ENCODE data around the gene PMM2.
"Not testable (repeated sequence)": the region's sequence is repeated elsewhere in the genome, so short reads cannot be mapped to it uniquely, and the experiment has no call there.

Gene PMM2

GRCh38 chr16:8869212-8869987, 71.8 kb downstream of the PMM2 start:
- FAIRE-seq = no peak

GRCh38 chr16:8869988-8870241, 72.3 kb downstream of the PMM2 start:
- not testable (repeated sequence) for FAIRE-seq

GRCh38 chr16:8872071-8872470, 74.4 kb downstream of the PMM2 start:
- FAIRE-seq = no peak

GRCh38 chr16:8872967-8873865, 75.6 kb downstream of the PMM2 start:
- FAIRE-seq = no peak

- not testable (repeated sequence) for FAIRE-seq
Measured at GRCh38 chr16:8873866-8874195, 76.2 kb downstream of the PMM2 start.

GRCh38 chr16:8874388-8874787, 76.7 kb downstream of the PMM2 start:
- FAIRE-seq = no peak

- not testable (repeated sequence) for FAIRE-seq
Measured at GRCh38 chr16:8875317-8875716, 77.7 kb downstream of the PMM2 start.

DNA sequence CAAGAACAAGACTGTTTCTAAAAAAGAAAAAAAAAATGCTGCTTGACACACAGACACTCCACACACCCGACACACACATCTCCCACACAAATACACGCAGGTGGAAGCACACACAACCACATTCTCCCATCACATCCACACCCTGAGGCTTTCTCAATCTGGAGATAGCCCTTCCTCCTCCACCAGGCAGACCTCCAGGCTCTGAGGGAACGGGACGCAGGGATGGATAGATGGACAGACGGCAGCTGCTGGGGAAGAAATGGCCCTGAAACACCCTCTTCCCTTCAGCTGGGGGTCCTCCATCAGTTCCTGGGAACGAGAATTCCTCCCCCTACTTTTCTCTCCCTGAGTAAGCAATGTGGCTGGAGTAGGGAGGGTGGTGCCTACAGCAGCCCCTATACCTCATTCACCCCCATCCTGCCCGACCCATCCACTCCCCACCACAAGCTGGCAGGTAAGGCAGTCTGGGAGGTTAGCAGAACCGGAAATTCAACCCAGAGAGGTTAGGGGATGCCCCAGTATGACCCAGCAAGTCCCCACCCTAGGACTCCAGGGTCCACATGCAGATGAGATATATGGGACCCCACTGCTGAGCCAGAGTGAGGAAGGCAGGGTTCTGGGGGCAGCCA, 80.4 kb downstream of the PMM2 start:
- no peak for FAIRE-seq

- FAIRE-seq = no peak
Measured at GRCh38 chr16:8878523-8878911, 80.9 kb downstream of the PMM2 start.

GRCh38 chr16:8880839-8881510, 83.3 kb downstream of the PMM2 start:
- FAIRE-seq = no peak

DNA sequence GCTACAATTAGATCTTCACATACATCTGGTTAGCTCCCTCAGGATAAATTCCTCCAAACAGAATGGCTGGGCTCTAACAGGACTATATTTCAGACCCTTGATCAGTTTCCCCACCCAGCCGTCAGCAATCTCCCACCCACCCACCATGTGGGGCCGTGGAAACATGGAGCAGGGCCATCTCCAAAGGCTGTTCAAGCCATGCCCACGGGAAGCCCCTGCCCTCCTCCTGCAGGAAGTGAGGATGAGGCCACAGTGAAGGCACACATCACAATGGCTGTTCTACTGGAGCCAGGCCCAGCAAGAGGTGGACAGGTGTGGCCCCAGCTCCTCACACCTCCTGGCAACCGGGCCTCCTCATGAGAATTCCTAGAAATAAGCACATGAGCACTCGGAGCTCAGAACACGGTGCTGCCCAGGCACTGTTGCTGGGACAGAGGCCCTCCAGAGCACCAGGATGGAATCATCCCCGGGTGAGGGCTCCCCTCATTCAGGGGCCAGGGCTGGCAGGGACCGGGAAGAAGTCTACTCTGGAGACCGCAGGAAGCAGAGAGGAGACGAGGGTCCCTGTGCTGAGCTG, 84.5 kb downstream of the PMM2 start, which contains the start of gene LITAFD:
Gene LITAFD (plus strand): TSS at position 311 of the 577 bp plus-strand sequence. CDS start 2,005 bp downstream, outside the sequence.
- FAIRE-seq = no peak

DNA sequence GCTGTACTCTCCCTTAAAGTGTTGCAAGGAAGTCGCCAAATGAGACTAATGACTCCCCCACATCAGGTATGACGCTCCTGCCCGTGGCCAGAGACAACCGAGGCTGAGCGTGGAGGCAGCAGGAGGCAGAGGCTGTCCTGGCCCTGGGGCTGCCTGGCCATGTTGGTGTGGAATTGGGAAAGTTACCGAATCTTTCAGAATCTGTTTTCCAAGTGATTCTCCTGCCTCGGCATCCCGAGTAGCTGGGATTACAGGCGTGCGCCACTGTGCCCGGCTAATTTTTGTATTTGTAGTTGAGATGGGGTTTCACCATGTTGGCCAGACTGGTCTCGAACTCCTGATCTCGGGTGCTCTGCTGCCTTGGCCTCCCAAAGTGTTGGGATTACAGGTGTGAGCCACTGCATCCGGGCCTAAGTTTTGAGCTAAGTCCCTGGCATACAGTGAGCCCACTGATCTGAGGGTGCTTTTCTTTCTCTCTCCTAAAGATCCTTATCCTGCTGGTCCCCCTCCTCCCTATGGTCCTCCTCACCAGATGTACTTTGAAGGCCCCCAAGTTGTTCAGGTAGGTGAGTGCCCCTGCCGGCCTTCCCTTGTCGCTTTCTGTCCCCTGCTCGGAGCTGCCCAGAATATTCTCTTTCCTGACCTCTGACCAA, 85.2 kb downstream of the PMM2 start:
- FAIRE-seq = no peak

DNA sequence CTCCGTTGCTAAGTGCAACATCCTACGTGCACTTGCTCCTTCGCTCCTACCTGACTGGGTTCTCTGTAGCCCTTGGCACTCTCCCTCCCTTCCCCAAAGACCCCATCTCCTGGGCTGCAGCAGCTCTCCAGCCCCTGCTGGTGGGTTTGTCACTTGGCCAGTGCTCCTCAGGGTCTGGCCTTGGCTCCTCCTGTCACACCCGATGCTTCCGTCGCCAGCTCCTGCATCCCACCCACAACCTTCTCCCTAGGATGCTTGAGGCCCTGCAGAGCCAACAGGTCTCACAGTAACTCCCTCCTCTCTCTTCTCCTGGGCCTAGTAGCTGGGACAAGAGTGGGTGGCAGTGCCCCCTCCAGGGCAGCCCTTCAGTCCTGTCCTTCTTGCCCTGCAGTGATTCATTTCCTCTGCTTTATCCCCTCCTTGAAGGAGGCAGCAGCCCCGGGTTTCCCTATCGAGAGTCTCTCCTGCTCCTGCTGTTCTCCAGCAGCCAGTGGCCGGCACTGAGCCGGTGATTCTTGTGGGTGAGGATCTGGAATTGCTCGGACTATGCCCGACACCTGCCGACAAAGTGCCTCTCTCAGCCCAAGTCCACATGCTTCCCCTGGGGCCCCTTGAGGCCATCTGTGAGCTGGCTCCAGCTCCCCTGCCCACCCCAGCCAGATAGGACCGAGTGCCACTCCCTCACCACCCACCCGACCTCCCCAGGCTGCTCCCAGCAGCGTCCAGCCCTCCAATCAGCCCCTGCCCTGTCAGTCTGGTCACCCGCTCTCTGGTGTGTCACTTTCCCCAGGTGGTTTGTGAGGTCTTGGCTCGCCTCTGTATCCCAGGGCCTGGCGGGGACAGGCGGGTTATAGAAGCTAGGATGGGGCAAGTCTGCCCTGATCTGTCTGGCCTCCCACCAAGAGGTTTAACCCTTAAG, 88.3 kb downstream of the PMM2 start:
- FAIRE-seq = no peak

DNA sequence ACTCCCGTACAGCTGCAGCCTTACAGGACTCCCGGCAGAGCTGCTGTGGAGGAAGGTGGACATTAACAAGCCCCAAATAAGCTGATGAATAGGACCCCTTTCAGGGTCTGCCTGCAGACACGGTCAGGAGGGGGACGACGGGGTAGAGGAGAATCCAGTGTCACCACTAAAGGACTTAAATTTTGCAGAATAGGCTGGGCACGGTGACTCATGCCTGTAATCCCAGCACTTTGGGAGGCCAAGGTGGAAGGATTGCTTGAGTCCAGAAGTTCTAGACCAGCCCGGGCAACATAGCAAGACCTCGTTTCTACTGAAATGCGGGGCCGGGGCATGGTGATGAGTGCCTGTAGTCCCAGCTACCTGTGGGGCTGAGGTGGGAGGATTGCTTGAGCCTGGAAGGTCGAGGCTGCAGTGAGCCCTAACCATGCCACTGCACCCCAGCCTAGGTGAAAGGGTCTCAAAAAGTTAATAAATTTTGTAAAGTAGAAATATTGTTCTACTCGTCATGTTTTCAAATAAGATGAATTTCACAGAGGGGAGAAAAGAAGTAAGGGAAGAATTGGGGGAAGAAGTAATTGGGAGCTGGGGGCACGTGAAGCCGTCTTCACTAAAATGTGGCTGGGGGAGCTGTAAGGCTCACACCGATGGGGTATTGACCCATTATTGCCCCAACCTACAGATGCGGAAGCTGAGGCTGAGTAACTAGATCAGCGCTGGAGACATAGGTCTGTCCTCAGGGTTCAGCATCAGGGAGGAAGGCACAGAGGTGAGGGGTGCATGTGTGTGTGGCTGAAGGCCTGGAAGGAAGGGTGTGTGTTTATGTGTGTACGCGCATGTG, 89.2 kb downstream of the PMM2 start:
- no peak for FAIRE-seq

DNA sequence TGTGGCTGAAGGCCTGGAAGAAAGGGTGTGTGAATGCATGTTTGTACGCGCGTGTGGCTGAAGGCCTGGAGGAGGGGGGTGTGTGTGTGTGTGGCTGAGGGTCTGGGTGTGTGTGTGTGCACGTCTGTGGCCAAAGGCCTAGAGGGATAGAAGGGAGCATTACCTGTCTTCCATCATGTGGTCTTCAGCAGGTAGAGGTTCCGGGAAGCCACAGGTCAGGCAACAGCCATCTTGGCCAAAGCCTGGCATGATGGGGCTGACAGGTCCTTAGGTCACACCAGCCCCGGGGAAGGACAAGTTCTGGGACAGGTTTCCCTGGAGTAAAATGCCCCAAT, 89.8 kb downstream of the PMM2 start:
- no peak for FAIRE-seq

DNA sequence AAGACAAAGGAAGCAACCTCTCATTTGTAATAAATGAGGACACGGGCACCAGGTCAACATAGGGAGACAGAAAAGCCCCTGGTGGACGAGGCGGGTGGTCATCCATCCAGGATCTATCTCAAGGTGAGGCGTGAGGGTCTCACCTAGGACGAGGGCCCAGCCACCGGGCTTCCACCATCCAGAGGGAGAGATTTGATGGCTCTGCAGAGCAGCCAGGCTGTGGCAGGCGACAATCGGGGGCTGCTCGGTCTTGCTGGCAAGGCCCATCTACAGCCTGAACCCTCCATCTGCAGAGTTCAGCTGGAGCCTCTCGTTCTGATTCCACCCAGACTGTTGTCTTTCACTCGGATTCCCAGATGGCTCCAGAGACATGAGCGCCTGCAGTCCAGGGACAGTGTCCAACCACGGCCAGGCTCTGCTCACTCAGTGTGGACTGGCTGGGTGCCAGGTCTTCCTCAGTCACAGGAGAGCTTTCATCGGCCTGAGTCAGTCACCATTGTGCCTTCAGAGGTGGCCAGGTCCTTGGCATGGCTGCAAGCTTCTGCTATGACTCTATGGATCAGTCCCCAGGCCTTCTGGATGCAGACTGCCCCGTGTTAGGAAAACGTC, 90.4 kb downstream of the PMM2 start:
- FAIRE-seq = no peak

GRCh38 chr16:8888951-8889892, 91.6 kb downstream of the PMM2 start:
- no peak for FAIRE-seq

GRCh38 chr16:8889893-8890548, 92.4 kb downstream of the PMM2 start:
- no peak for FAIRE-seq
